ENCODE measurements around the gene TBX10.
A peak's percentile ranks its signal among the peaks of the same experiment; 100 is the strongest.
"Not testable (repeated sequence)": the region's sequence is repeated elsewhere in the genome, so short reads cannot be mapped to it uniquely, and the experiment has no call there.

Gene TBX10

DNA sequence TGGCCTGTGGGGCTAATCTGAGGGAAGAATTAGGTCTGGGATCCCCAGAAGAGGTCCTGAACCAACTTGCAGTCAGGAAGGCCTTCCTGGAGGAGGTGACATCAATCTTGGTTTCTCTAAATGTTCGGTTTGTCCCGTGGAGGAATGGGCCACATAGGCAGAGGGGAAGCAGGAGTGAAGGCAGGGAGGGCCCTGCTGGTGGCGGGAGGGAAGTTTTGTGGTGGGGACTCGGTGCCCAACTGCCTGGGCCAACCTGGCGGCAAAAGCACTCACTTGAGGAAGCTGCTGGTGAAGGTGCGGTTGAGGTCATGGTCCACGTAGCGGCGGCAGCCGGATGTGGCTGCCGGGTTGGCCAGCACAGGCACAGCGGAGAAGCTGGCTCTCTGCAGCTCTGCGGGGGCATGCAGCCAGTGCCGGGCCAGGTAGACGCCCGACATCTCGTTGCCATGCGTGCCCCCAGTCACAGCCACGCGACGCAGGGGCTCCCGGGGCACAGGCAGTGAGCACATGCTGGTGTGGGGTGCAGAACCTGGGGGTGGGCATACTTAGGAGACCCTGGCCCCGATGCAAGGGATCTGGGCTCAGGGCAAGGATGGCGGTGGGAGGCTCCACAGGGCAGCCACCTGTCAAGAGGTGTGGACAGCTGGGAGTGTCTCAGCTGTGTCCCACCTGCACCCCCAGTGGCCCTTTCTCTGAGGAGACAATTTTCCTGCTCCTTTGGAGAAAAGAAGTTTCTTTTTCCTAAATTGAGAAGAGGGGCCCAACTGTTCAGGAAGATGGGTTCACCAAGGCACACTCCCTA lies 7.2 kb upstream of the TBX10 start:
- no peak for DNase-seq (ENCODE audit: low read depth in 2 of 2)

DNA sequence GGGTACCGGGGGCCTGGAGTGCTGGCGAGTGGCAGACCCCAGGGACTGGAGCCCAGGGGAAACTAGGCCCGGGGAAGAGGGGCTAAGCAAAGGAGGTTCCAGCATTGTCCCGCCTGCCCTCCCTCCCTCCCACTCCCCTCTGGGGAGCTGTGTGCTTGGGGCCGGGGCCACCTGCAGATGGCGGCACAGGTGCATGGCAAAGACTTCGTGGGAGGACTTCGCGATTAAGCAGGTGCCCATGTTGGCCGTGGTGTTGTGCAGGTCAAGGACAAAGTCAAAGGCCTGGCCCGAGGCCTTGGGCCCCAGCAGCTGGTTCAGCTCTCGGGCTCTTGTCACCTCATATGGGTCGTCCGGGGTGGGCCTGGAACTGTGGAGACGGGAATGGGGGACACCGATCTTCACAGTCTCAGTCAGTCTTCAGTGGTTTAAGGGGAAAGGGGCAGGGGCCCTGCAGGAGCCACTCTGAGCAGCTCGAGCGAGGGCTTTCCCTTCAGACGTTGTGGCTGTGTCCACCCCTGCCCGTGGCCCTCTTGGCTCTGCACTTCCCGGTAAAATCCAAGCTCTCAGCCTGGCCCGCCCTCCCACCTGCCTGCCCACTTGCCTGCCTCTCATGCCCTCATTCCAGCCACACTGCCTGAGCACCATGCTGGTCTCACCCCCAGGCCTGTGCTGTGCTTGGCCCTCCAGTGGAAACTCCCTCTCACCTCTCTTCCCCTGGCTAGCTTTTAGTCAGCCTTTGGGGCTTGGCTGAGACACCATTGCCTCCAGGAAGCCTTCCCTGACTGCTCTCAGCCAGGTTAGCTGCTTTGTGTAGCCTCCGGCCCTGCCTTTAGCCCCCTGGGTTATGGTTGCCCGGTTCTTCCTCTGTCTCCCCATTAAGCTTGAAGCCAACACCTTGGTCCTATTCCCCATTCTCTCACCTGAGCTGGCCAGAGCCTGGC lies 6.2 kb upstream of the TBX10 start:
- DNase-seq (ENCODE audit: low read depth in 2 of 2): no peak

DNA sequence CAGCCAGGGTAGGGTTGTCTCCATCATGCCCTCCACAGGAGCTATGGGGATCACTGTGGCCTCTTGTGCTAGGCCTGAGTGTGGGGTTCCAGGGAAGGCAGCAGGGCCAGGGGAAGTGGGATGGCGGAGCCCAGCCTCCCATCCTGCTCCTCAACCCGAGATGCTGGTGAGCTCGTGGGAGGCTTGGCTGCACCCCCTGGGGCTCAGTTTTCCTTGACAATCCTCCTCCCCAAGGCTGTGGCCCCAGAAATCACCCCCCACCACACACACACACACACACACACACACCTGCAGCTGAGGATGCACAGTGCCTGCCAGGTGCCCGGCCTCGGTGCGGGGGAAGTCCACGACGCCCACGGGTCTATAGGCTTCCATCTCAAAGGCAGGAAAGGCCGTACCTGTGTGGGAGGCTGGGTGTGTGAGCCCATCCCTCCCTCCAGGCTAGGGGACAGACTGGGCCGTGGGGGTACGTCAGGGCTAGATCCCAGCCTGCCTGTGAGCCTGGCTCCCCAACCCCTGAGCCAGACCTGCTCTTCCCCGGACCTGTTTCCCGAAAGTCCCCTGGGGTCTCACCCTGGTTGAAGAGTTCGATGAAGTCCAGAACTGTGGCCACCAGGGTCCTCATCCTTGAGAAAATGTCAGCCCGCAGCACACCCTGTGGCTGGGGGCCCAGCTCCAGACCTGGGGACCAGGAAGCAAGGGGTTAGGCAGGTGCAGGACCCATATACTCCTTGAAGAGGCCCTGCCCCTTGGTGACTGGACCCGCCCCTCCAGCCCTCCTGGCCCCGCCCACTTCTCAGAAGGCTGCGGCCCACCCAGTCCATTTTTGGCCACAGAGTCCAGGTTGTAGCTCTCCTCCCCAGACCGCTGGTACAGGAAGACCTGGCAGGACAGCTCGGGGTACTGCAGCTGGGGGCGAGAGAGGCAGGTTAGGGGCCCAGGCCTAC lies 5.2 kb upstream of the TBX10 start:
- DNase-seq (ENCODE audit: low read depth in 2 of 2): no peak

DNA sequence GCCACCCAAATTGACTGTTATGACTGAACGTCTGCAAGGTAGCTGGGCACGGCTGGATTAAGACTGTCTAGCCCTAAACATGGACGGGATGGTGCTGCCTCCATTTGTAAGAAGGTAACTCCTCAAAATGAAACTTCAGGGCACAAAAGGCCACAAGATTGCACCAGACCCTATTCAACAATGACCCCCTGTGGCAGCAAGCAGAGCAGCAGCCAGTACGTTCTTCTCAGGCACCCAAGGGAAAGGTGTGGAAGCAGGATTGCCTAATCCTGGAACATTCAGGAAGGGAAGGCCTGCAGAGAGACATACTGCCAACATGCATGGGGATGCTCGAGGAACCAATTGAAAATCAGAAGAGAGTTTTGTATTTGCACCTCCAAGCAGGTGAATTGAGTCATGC lies 4.5 kb upstream of the TBX10 start:
- no peak for DNase-seq (ENCODE audit: low read depth in 2 of 2)

DNA sequence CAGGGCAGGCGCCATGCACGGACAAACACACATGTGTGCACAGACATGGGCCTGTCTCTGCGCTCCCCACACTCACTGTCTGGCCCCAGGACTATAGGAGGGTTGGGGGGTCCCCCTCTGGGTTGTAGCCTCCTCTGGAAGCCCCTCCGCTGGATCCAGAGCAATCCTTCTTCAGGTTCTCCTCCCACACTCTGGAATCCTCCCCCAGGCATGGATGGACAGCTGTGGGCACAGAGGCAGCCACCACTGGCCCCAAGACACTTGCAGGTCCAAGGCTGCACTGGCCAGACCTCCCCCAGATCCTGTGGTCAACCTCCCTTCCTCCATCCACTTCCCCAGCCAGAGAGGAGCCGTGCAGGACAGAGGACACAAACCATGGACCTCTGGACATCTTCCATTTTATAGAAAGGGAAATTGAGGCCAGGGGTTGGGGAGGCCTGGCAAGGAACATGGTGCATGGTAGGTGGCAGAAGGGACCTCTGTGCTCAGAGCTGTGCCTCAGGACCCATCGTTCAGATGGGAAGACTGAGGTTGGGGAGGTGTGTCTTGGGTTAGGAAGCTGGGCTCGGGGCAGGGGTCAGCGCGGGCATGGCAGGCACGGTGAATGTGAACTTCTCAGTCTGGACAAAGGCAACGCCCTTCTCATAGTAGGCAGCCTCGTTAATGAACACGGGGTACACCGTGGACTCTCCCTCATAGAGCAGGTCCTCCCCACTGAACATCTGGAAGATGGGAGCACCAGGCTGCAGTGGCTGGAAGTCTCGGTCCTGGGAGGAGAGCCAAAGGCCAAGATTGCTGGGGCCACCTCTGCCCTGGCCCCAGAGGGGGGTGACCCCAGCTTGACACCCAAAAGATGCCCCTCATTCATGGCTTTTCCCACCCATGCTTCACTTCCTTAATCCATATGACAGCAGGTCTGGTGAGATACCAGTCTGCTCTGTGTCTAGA lies 2.9 kb upstream of the TBX10 start:
- no peak for DNase-seq (ENCODE audit: low read depth in 2 of 2)

DNA sequence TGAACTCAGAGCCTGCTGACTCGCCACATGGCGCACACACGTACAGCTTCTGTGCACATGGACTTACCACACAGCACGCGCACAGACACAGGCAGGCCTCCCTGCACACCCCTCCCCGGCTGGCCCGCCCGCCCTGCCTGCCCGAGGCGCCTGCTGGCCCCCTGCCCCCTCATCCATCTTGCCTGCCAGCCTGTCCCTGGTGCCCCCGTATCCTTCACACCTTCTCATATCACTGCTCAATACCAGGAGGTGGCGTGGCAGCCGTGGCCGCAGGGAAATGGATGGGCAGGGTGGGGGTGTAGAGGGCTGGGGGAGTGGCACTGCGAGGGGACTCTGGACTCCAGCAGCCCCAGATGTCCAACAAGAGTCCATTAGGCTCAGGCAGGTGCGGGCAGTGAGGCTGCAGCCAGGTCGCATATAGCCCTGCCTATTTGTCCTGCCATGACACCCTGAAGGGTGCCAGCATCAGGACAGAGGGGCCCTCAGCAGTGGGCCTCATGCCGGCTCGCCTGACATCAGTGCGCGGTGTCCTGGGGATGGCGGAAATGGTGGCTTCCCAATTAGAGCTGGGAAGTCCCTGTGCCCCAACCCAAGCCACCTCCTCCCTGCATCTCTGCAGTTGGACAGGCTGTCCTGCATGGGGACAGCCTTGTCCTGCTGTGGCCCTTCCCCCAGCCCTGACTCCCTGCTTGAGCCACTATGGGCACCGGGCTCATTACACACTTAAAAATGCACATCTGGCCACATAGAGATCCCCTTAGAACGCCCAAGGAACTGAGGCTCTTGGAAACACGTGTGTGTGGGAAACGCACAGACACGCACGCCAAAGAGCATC lies 2.0 kb upstream of the TBX10 start:
- no peak for DNase-seq (ENCODE audit: low read depth in 2 of 2)

DNA sequence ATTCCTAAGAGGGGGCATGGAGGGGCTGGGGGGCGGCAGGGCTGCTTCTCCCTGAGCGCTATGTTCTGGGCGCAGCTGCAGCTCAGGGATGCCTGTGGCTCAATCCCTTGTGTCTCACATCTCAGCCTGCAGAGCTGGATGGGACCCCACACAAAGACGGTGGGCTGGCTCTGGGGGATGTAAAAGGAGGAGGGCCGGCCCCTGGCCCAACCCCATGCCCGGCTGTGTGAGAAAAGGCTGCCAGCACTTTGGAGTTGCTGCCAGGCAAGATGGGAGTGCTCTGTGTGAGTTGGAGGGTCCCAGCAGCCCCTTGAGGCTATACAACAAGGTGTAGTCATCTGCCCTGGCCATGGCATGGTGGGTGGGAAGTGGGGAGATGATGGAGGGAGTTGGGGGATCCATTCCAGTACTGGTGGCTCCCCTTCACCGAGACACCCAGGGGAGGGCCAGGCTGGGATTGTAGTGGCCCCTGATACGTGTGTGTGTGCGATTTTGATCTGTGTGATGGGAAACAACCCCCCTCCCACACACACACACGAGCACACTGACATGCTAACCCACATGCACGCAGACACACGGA lies 1.3 kb upstream of the TBX10 start:
- DNase-seq (ENCODE audit: low read depth in 2 of 2): no peak

DNA sequence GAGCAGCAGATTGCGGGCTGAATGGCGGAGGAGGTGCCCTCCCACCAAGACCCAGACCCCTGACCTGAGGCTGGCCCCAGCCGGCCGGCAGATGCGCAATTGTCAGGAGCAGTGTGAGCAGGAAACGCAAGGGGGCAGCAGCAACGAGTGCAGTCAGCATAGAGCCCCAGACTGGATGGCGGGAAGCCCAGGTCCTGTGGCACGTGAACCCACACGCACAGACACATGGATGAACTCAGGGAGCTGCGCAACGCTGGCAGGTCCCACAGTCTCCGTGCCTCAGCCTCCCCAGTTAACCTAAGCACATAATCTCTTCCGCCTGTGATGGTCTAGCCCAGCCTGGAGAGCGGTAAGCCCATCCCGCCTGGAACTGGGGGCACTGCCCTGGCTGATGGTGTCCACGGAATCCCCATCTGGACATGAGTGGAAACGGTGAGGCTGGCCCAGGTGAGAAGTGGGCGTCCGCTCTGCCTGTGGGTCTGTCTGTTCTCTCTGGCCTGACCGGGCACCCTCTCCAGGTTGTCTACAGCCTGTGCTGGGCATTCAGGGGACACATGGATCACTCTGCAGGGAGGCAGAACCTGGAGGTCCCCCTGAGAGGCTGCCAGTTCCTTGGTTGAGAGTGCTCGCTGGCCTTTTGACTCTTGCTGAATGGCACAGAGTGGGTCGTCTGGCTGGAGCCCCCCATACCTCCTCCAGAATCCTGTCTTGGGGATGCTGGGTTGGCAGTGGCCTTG lies 626 bp upstream of the TBX10 start:
- DNase-seq (ENCODE audit: low read depth in 2 of 2): peak; percentile 50 to 54

DNA sequence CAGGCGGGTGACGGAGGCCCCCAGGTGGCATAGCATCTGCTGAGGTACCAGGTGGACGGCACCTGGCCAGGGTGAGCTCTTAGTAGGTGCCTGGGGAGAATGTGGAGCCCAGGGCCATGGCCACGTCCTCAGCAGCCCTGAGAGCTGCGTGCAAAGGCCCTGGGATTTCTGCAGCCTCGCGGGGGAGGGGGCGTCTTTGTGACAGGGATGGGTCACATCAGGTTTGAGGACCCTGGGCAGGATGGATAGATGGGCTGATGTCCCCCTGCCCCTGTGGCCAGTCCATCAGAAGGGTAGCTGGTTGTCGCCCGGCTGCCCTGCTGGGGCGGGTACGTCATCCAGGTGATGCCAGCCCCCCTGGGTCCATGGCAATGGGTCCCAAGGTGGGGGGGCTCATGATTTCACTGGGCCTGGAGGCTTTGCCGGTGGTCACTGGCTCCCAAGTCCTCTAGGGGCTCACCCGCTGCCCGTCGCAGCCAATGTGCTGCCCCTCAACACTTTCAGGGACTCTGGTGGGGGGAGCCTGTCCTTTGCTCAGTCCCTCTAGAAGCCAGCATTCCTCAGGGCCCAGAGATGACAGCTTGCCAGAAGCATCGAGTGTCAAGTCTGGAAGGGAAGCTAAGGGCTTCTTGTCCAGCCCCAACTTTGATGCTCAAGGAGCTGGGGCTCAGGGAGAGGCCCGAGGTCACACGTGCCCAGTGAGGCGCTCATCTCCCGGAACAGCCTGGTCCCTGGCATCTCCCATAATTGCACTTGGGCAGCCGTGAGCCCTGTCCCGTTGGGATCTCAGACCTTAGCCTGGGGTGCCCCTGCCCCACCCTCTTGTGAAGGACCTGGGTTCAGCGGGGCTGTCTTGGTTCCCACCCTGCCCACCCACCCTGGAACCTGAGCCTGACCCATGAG lies 777 bp downstream of the TBX10 start:
- no peak for DNase-seq (ENCODE audit: low read depth in 2 of 2)

DNA sequence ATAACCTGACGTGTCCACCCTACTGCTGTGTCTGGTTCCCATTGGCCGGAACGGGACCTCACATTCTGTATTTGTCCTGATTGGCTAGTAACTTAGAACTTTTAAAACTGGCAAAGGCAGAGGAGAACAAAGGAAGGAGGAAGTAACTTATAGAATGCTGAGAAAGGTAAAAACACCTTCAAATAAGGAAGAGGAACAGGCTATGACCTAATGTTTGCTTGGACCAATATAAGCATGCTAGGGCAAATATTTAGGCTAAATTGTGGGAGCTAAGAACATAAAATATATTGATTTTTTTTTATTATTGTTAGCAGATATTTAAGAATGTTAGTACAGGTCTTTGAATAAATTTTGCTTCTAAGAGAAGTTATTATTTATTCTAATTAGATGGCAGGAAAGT lies 2.1 kb downstream of the TBX10 start:
- DNase-seq (ENCODE audit: low read depth in 2 of 2): not testable (repeated sequence)

DNA sequence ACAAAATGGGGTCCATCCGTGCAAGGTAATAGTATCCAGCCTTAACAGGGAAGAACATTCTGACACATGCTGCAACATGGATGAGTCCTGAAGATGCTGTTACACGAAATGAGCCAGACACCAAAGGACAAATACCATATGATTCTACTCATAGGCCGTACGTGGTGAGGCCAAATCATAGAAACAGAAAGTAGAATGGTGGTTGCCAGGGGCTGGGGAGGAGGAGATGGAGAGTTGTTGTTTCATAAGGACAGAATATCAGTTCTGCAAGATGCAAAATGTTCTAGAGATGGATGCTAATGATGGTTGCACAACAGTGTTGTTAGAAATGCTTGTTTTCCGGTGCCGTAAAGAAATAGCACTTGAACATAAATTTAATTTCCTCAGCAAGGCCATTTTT lies 2.6 kb downstream of the TBX10 start:
- no peak for DNase-seq (ENCODE audit: low read depth in 2 of 2)

DNA sequence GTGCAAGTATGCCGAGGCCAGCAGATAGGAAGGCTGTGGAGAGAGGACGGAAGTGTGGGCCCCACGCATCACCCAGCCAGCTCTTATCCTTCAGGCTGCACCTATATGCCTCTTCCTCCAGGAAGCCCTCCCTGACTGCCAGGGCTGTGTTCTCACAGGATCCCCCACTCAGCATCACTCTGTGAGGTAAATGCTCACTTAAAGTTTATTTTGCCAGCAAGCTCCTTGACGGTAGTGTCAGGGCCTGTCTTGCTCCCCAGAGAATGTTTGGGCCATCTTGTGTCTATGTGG lies 4.4 kb downstream of the TBX10 start:
- no peak for DNase-seq (ENCODE audit: low read depth in 2 of 2)

DNA sequence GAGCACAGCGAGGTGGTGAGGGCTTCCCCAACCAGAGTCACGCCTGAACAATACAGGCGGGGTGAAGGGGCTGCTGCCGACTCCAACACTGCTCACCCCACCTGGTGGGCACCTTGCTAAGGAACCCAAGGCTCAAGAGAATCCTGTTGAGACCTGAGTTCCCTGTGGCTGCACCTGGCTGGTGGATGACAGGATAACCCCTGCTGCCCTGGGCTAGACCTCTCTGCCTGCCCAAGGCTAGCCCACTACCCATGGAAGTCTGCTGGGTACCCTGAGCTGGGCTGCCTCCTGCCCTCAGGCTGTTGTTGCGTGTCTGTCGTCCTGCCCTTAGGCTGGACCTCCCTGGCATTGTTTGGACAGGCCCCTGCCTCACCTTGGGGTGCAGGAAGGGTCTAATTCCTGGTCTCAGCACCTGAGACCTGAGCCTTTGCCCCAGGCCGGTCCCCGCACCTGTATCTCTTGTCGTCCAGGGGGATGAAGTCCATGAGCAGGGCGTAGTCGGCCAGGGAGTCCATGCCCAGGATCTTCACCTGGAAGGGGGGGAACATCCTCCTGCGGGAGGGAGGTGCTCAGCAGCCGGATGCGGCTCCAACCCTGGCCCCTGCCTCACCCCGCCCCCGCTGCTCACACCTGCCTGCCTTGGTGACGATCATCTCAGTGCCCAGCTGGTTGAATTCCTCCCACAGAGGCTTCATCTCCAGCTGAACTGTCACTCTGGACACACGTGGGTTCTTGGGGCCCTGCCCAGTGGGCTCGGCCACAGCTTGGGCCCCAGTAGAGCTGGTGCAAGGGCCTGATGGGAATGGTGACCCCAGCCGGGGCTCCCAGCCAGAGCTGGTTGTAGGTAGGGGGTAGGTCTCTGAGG lies 5.0 kb downstream of the TBX10 start:
- no peak for DNase-seq (ENCODE audit: low read depth in 2 of 2)

DNA sequence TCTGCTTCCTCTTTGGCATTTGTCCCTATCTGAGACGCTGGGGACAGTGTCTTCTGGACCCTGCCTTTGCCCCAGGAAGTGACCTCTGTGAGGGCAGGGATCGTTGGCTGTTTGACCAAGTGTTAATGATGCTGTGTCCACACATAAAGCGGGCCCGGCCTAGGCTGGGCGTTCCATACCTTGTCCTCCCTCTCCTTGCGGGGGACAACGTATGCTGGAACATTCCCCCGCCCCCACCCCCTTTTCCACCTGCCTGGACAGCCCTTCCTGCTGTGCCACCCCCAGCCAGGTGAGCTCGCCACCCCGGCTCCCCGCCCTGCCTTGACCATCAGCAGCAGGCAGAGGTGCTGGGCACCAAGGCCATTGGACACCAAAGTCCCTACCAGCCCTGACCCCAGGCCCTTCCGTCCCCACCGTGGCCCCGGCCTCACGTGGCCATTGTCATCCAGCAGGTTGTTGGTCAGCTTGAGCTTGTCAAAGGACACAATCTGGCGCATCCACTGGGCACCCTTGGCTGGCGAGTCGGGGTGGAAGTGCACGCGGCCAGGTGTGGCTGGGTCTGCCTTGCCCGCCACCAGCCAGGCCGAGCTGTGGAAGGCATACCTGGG lies 5.7 kb downstream of the TBX10 start:
- no peak for DNase-seq (ENCODE audit: low read depth in 2 of 2)

DNA sequence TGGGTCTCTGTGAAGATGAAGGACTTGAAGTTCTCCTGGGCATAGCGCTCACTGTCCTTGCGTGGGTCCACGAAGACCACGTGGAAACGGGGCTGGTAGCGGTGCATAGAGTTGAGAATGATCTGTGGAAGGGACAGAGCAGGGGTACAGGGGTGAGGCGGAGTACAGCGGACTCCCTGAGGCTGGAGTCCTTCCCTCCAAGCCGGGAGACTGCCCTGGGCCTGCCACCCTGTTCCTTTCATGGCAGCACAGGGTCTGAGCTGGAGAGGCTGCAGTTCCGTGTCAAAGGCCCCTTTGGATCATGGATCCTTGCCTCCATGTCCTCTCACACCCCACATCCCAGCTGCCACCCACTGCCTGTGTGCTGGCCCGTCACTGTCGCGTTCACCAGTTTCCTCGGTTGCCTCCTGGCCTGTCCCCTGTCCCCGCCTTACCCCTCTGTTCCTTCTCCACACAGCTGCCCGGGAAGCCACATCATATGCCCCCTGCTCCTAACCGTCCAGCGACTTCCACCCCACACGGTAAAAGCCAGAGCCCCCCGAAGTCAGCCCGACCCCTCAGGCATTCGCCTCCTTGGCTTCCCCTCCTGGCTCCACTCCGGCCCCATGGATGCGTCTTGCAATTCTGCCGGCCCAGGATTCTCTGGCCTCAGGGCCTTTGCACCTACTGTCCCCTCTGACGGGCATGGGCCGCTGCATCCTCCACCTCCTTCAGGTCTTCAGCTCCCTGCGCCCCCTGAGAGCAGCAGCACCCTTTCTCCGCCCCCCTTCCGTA lies 6.4 kb downstream of the TBX10 start:
- no peak for DNase-seq (ENCODE audit: low read depth in 2 of 2)
